RWPE1 (cell line): ENCODE measurements around the gene KCNG4.
A peak's percentile ranks its signal among the peaks of the same experiment; 100 is the strongest.

Experiments used
- CTCF ChIA-PET: fragments of 350-600 bp; sonication (Branson Sonifier 250); formaldehyde crosslinking; extraction: SDS; loops from one replicate; lab custom pipeline; 2021; lab: Yijun Ruan, JAX
- POLR2A ChIA-PET: fragments of 400-600 bp; formaldehyde crosslinking; extraction: SDS; loops from one replicate; lab custom pipeline; 2020; ENCODE audit warnings: antibody characterized with exemption; ENCODE audit not compliant: low non-redundant PET; lab: Yijun Ruan, JAX
- DNase-seq: peaks from one replicate; pipeline ENCODE4 v3.0.0; 2012; ENCODE audit warnings: low spot score
- H3K27ac ChIP-seq: fragments of 450-650 bp; 2 replicates; pipeline ENCODE4 v1.5.1; 2017
- CTCF ChIP-seq: fragments of 450-650 bp; conservative IDR thresholded peaks from 2 replicates; pipeline ENCODE4 v1.5.1; 2017; ENCODE audit warnings: low read depth, mild to moderate bottlenecking

The KCNG4 gene

DNA sequence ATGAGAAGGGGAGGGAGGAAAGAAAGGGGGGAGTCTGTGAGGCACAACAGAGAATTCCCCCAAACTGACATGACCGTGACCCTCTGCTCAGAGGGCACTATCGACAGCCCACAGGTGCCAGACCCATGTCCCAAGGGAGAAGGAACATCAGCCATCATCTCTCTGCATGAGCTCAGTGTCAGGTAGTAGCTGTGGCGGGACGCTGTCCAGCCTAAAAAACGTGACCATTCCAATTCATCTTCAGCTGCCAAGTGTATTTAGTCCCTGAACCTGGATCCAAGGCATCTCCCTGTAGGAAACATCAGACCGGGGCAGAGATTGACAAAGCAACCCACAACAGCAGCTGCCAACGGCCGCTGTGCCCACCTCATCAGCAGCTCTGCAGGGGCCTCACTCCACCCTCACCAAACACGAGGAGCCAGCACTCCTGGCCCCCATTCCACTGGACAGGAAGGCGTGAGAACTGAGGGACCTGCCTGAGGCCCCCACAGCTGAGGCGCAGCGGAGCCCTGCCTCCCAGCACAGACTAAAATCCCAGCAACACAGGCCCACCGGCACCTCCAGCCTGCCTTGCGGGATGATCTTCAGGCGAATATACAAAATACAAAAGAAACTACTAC lies 61.6 kb downstream of the KCNG4 start:
- DNase-seq, result no peak
- no peak for TF ChIP-seq CTCF
- ChIA-PET POLR2A (interaction anchor here (0.6 kb wide), 1 partner anchor 33 kb away, joined by 3 read pairs; the partner anchor contains the start of genes DNAAF1 and HSDL1), CTCF (interaction anchor here (1.1 to 4.4 kb wide), 4 partner anchors 9 to 130 kb away, joined by 3 to 37 read pairs (median 4); partner anchors contain the start of gene TAF1C)
- H3K27ac ChIP-seq, result peak overlapping the region; percentile 95

DNA sequence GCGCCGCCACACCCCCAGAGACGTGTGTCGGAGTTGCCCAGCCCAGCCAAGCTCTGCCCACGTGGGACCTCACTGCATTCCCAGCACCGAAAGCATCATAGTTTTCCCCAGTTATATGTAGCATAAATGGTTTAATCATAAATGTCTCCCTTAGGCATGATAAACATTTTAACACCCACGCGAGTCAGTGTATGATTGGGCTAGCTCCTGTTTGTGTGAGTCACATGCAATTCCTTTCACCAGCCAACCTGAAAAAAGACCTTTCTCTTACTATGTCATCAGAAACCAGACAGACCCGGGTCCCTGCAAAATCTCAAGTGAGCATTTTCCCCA lies 62.1 kb downstream of the KCNG4 start:
- TF ChIP-seq CTCF, result no peak
- ChIA-PET POLR2A (no interaction called here), CTCF (interaction anchor here (0.6 to 4.4 kb wide), 5 partner anchors 10 to 460 kb away, joined by 3 to 37 read pairs (median 3); partner anchors contain the start of gene TAF1C)
- DNase-seq, result peak; percentile 46
- H3K27ac ChIP-seq, result peak overlapping the region; percentile 95

DNA sequence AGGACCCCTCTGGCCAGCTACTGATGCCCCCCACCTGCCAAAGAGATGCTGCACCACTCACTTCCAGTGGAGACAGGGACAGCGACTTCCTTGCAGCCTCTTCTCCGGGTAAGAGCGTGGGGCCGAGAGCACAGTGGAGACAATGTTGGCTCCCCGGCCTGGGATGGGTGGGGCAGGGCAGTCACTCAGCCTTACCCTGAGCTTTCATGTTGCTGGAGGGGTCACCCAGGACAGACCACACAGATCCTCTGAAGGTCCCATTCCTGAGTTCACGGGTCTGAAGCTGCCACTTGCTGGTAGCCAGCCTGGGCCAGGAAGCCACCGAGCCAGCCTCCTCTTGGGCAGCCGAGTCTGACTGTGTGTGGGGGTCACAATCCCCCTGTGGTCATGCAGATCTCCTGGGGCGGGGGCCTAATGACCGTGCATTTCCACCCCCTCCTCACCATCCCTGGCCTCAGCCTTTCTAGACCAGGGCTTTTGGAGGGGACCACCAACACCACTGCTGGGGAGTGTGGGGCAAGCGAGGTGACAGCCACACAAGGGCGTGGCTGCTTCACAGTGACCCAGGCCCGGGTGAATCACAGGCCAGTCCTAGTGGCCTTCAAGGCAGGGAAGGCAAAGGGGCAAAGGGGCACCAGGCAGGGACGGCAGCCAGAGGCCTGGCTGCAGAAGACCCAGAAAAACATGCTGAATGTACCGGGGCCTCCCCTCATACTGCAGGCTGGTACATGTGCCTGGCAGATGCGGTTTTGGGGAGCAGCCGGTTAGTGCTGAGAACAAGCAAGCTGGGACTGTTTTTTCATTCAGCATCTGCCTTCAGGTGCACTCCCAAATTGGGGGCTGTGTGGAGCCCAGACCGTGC lies 63.4 kb downstream of the KCNG4 start:
- peak; percentile 26 for DNase-seq
- peak overlapping the region; percentile 95 for H3K27ac ChIP-seq
- ChIA-PET CTCF (interaction anchor here (0.6 to 4.4 kb wide), 9 partner anchors 9 to 308 kb away, joined by 3 to 37 read pairs (median 4); partner anchors contain the start of gene TAF1C), POLR2A (interaction anchor here (0.6 kb wide), 1 partner anchor 69 kb away, joined by 3 read pairs; no protein-coding TSS in a partner anchor)
- no peak for TF ChIP-seq CTCF

GRCh38 chr16:84175350-84176081 lies 64.3 kb downstream of the KCNG4 start:
- POLR2A ChIA-PET, result interaction anchor here (0.6 kb wide), 2 partner anchors 13 to 218 kb away, joined by 3 read pairs; no protein-coding TSS in a partner anchor
- DNase-seq, result peak; percentile 81
- peak; percentile 85 for TF ChIP-seq CTCF
- H3K27ac ChIP-seq, result peak overlapping the region; percentile 95
- CTCF ChIA-PET, result interaction anchor here (0.5 to 4.4 kb wide), 14 partner anchors 8 to 91 kb away, joined by 3 to 37 read pairs (median 4); partner anchors contain the start of genes KCNG4 and TAF1C

DNA sequence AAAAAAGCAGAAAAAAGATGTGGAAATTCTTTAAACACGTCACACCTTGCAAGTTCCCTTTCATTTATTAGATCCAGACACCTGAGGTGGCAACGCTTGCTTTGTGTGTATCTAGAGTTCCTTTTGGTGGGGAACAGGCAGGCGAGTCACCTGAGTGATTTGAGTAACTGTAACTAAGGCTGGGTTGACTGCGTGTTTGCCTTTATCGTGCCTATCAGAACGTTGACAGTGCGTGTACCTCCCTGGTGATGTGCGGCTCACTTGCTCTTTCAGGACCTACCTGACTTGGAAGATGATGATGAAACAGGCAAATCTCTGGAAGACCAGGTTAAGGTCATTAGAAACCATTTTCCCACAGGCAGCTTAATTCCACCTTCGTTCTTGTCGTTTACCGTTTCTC lies 65.4 kb downstream of the KCNG4 start:
- CTCF ChIA-PET, result interaction anchor here (0.6 to 2.4 kb wide), 4 partner anchors 55 to 88 kb away, joined by 4 to 10 read pairs (median 6); no protein-coding TSS in a partner anchor
- H3K27ac ChIP-seq, result no peak overlapping the region
- no peak for TF ChIP-seq CTCF
- POLR2A ChIA-PET, result interaction anchor here (0.6 kb wide), 1 partner anchor 14 kb away, joined by 3 read pairs; no protein-coding TSS in a partner anchor
- no peak for DNase-seq
